ENCODE measurements around the gene PSEN1.
A peak's percentile ranks its signal among the peaks of the same experiment; 100 is the strongest.

PSEN1 gene

DNA sequence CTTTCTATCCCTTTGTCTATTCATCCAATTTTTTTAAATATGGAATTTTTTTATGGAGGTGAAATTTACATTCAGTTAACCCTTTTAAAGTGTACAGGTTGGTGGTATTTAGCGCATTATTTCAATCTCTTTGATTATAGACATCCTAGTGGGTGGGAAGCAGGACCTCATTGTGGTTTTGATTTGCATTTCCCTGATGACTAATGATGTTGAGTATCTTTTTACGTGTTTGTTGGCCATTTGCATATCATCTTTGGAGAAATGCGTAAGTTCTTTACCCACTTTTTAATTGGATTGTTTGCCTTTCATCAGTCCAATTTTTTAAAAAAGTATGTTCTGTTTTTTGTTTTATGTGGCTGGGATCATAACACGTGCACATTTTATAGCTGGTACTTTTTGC lies 121.8 kb downstream of the PSEN1 start:
- DNase-seq = no peak

DNA sequence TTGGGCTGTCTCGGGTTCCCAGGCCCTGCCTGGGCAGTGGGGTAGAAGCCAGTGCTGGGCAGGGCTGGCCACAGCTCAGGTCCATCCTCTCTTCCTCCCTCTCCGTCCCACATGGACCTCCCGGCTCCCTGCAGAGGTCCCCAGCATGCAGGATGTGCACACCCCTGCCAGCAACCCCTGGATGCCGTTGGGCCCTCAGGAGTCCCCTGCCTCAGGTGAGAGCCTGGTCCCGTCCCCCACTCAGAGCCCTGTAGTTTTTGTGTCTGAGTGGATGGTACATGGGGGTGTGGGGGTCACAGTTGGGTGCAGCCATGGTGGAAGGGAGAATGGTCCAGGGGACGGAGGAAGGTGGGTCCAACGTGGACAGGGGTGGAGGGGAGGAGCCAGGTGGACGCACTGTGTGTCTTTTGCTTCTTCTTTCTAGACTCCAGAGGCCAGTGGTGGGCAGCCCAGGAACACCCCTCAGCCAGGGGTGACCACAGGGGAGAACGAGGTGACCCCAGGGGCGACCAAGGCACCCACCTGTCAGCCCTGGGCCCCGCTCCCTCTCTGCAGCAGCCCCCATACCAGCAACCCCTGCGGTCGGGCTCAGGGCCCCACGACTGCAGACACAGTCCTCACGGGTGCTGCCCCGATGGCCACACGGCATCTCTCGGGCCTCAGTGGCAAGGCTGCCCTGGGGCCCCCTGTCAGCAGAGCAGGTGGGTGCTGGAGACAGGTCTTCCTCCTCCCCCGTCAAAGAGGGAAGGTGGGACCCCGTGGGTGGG lies 122.7 kb downstream of the PSEN1 start:
- no peak for DNase-seq

DNA sequence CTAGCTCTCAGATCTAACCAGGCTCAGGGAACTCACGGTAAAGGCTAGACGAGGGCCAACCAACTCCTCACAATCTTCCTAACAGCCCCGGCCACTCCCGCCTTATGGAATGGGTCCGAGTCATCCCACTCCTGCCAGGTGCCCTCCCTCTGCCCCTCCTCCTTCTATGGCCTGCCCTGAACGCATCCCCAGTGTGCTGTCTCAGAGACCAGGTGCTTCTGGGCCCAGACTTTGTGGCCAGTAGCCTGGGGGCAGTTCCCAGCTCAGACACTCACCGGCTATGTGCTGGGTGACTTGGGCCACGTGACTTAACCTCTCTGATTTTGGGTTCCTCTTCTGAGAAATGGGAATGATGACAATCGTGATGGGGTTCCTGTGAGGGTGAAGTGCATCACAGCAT lies 123.5 kb downstream of the PSEN1 start:
- no peak for DNase-seq

GRCh38 chr14:73260574-73260973 lies 124.3 kb downstream of the PSEN1 start:
- DNase-seq = no peak

- DNase-seq = no peak
These were observed 124.8 kb downstream of the PSEN1 start for GRCh38 chr14:73261075-73261474.

DNA sequence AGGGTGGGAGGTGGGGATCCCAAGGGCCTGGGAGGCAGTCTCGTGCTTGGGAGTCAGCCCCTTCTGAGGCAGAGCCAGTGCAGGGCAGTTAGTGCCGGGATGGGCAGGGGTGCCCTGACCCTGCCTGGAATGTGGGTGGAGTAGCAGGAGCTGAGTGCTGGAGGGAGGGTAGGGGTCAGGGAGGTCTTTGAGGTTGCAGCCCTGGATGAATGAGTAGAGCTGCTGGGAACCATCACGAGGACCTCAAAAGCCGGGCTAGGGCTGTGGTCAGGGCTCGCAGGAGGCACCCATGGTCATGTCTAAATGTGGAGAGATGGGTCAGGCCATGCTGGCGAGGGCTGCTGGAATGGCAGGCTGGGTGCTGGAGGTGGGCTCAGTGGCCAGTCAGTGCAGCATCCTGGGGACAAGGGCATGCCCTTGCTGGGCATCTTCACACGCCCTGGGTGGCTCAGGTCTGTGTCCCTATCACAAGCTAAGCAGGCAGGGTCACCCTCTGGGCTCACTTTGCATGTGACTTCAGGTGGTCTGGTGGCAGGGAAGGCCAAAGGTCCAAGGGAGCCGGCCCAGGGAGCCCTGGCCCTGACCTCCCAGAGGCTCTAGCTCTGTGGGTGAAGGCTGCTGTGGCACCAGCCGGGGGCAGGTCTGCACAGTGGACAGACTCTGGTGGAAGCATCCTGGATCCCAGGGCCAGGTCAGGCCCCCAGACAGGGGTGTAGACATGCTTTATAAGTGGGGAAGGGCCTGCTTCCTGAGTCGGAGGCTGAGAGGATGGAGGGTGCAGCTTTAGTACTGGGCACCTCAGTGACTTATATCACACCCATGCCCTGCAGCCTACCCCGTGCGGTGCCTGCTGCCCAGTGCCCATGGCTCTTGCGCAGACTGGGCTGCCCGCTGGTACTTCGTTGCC lies 125.5 kb downstream of the PSEN1 start:
- DNase-seq = no peak

GRCh38 chr14:73262427-73263183 lies 126.3 kb downstream of the PSEN1 start:
- DNase-seq = no peak

DNA sequence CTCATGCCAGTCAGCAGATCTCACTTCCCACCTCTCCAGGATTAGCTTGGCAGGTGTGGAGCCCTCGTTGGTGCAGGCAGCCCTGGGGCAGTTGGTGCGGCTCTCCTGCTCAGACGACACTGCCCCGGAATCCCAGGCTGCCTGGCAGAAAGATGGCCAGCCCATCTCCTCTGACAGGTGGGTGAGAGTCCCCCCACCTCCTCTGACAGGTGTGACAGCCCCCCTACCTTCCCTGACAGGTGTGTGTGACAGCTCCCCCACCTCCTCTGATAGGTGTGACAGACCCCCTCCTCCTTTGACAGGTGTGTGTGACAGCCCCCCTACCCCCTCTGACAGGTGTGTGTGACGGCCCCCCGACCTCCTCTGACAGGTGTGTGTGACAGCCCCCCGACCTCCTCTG lies 127.3 kb downstream of the PSEN1 start:
- DNase-seq = no peak

- DNase-seq = no peak
These were observed 128.0 kb downstream of the PSEN1 start for GRCh38 chr14:73264080-73264884.

GRCh38 chr14:73264885-73265720 lies 128.8 kb downstream of the PSEN1 start:
- no peak for DNase-seq

GRCh38 chr14:73265721-73266046 lies 129.4 kb downstream of the PSEN1 start:
- DNase-seq = no peak

DNA sequence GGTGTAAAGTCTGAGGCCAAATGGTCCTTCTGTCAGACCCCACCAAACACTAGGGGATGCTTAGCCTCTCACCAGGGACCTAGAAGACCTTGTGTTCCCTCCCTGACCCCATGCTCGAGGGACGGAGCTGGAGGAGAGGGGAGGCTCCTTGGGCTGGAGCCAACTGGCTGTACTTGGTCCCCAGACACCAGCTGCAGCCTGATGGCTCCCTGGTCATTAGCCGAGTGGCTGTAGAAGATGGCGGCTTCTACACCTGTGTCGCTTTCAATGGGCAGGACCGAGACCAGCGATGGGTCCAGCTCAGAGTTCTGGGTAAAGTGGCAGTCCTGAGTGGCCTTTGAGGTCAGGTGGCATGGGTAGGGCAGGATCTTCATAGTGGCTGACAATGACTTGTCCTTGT lies 130.0 kb downstream of the PSEN1 start:
- DNase-seq = no peak

- no peak for DNase-seq
These were observed 131.2 kb downstream of the PSEN1 start for GRCh38 chr14:73267474-73267873.

DNA sequence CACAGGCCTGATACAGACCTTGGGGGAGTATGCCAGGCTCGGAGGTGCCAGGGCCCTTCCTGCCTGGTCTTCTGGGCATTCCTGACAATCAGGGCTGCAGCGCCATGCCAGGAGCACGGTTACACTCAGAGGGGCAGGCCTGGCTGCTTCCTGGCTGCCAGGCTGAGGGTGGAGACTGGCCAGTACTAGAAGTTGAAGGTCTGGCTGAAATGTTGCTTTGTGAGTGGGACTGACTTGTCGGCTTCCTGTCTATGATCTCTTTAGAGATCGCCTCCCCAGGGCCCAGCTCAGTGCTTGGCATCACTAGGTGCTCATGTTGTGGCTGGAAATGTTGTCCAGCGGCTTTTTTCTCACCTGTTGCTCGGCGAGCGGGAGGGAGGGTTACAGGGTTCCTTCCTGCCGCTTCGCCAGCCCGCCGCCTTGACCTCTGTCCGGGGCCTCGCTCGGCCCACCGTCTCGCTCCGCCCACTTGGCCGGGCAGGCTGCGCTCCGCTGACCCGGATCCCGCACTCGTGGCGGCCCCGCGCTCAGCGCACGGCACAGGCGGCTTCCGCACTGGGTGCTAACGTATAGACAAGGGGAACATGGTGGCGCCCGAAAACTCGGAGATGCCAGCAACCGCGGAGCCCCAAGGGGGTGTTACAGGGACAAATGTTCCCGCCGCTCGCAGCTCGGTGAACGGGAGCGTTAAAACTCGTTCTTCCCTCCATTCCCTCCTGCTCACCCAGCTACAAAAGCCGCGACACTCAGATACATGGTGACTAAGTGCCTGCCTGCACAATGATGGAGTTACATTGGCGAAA lies 133.6 kb downstream of the PSEN1 start:
- peak in 1 of 2 experiments; percentile 40 for DNase-seq

GRCh38 chr14:73272393-73272792 lies 136.1 kb downstream of the PSEN1 start:
- no peak for DNase-seq

Data from activated T-cell treated with anti-CD3 and anti-CD28 coated beads, Interleukin-2, amount 50 U/mL, for 48 hours (primary cell).